Stomach smooth muscle (tissue), 2 donors: Measurements from ENCODE around the gene ARL15.

Experiments used
- H3K27ac ChIP-seq: one replicate; pipeline ENCODE4 v1.7.0; 2013; ENCODE audit warnings: mild to moderate bottlenecking, low read length, inconsistent platforms
- H3K27me3 ChIP-seq, 2 donors: one replicate each; pipeline ENCODE4 v1.7.0; 2013; ENCODE audit warnings: low read length in 2 of 2; ENCODE audit not compliant: insufficient read depth in 2 of 2, control insufficient read depth in 1 of 2
- H3K36me3 ChIP-seq, 2 donors: one replicate each; pipeline ENCODE4 v1.7.0; 2013; ENCODE audit warnings: low read length in 2 of 2; ENCODE audit not compliant: control insufficient read depth in 2 of 2, insufficient read depth in 2 of 2
- H3K4me1 ChIP-seq: one replicate; pipeline ENCODE4 v1.7.0; 2013; ENCODE audit warnings: low read length; ENCODE audit not compliant: control insufficient read depth, insufficient read depth
- H3K4me3 ChIP-seq, 2 donors: one replicate each; pipeline ENCODE4 v1.7.0; 2013; ENCODE audit warnings: low read length in 2 of 2
- H3K9ac ChIP-seq, 2 donors: one replicate each; pipeline ENCODE4 v1.7.0; 2013; ENCODE audit warnings: low read length in 2 of 2, mild to moderate bottlenecking in 1 of 2
- H3K9me3 ChIP-seq, 2 donors: one replicate each; pipeline ENCODE4 v1.7.0; 2013; ENCODE audit warnings: low read length in 2 of 2; ENCODE audit not compliant: control insufficient read depth in 2 of 2
- donor health status: healthy.
- donor health status: Pancreatic carcinoma.

The ARL15 gene

GRCh38 chr5:53942724-53943123 lies 367.6 kb downstream of the ARL15 start:
- Histone ChIP-seq H3K9me3 (no peaks in the 10 kb centered on the region), H3K4me1 (no peaks in the 10 kb centered on the region), H3K9ac (no peak overlapping the region), H3K27ac (no peak overlapping the region), H3K4me3 (no peak overlapping the region), H3K27me3 (no peaks in the 10 kb centered on the region), H3K36me3 (no peaks in the 10 kb centered on the region)

GRCh38 chr5:53940921-53941320 lies 369.5 kb downstream of the ARL15 start:
- no peak overlapping the region for H3K9ac ChIP-seq

DNA sequence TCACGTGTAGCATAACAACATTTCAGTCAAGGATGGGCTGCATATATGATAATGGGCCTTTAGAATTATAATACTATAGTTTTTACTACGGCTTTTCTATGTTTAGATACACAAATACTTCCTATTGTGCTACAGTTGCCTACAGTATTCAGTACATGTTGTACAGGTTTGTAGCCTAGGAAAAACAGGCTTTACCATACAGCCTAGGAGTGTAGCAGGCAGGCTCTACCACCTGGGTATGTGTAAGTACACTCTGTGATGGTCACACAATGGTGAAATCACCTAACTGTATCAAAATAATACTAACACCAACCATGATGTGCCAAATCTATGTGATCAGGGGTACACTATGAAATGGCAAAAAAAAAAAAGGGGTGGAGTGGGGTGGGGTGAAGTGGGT lies 372.9 kb downstream of the ARL15 start:
- H3K9me3 ChIP-seq = no peaks in the 10 kb centered on the region
- no peak overlapping the region for H3K4me3 ChIP-seq
- H3K9ac ChIP-seq = no peak overlapping the region
- H3K27me3 ChIP-seq = no peaks in the 10 kb centered on the region
- H3K36me3 ChIP-seq = no peaks in the 10 kb centered on the region
- no peak overlapping the region for H3K27ac ChIP-seq
- H3K4me1 ChIP-seq = no peaks in the 10 kb centered on the region

More at GRCh38 chr5:53940921-53941320, 369.5 kb downstream of the ARL15 start:
- H3K4me1 ChIP-seq = no peaks in the 10 kb centered on the region
- no peaks in the 10 kb centered on the region for H3K36me3 ChIP-seq
- no peaks in the 10 kb centered on the region for H3K9me3 ChIP-seq
- H3K4me3 ChIP-seq = no peak overlapping the region
- no peaks in the 10 kb centered on the region for H3K27me3 ChIP-seq
- no peak overlapping the region for H3K27ac ChIP-seq

DNA sequence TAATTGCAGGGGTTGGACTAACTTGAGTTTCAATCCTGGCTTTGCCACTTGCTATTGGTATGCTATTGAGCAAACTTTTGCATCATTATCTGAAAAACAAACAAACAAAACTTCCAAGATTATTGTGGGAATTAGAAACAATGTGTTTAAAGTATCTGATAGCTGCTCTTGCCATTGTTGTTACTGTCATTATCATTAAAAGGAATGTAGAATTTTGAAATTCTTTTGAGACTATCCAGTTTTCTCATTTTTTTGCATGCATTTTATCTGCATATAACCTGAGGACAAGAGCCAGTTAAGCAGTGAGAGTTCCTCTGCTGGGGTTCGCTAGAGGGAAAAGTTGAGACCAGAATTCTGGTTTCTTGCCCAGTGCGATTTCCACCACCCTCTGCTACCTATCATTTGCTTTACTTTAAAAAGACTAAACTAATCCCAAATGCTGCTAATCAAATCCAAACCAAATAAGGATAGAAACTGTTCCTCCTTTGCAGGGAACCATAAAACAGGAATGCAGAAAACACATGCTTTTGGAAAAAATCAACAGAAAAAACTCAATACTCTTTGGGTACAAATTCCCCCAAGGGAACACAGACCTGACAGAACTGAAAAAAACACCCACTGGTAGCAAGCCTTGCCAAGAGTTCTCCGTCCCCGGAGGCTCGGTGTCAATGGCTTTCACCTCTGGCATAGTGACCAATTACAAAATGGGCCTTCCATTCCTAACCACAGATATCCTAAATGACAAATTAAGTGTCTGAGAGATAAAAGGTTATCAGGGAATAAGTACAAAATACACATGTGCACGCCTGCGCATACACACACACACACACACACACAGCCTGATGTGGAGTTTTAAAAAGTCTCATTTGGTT lies 373.7 kb downstream of the ARL15 start:
- no peaks in the 10 kb centered on the region for H3K36me3 ChIP-seq
- H3K4me3 ChIP-seq = no peak overlapping the region
- no peak overlapping the region for H3K9ac ChIP-seq
- H3K9me3 ChIP-seq = no peaks in the 10 kb centered on the region
- H3K27me3 ChIP-seq = no peaks in the 10 kb centered on the region
- no peaks in the 10 kb centered on the region for H3K4me1 ChIP-seq
- H3K27ac ChIP-seq = no peak overlapping the region

GRCh38 chr5:53934151-53934820 lies 376.1 kb downstream of the ARL15 start:
- Histone ChIP-seq H3K4me1 (no peaks in the 10 kb centered on the region), H3K4me3 (no peak overlapping the region), H3K27ac (no peak overlapping the region), H3K9me3 (no peaks in the 10 kb centered on the region), H3K27me3 (no peaks in the 10 kb centered on the region), H3K9ac (no peak overlapping the region), H3K36me3 (no peaks in the 10 kb centered on the region)

DNA sequence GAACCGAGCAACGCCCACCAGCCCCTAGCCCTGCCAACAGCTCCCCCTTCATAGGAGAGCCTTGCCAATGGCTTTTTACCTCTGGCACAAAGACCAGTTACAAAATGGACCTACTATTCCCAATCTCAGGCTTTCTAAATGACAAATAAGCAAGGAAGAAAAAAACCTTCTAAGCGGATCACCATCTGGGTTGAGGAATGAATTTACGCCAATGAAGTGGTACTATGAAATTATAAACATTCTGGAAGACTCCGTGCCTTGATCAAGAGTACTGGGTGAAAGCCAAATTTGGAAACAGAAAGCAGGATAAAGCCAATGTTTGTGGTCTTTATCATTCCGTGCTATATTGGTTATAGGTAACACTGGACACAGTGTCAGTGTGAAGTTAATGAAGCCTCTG lies 378.0 kb downstream of the ARL15 start:
- Histone ChIP-seq H3K27ac (no peak overlapping the region), H3K4me3 (no peak overlapping the region), H3K27me3 (no peaks in the 10 kb centered on the region), H3K9me3 (no peaks in the 10 kb centered on the region), H3K9ac (no peak overlapping the region), H3K4me1 (no peaks in the 10 kb centered on the region), H3K36me3 (no peaks in the 10 kb centered on the region)

DNA sequence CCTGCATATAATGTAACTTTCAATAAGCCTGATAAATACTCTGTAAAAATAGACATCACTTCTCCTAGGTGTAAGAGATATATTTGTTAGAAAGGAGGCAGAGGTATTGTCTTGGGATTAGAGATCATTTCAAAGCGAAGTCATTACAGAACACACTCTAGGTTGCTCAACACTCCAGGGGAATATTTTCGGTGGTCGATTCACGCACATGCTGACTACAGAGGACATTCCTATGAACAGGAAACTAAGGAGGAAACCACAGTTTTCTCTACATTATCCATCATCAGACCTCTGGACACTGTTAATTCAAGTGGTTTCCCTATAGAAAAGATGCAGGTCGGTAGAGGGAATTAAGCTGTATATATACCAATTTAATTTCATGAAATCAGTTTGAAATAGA lies 379.9 kb downstream of the ARL15 start:
- Histone ChIP-seq H3K4me1 (no peaks in the 10 kb centered on the region), H3K36me3 (no peaks in the 10 kb centered on the region), H3K27ac (no peak overlapping the region), H3K4me3 (no peak overlapping the region), H3K9ac (no peak overlapping the region), H3K27me3 (no peaks in the 10 kb centered on the region), H3K9me3 (no peaks in the 10 kb centered on the region)

DNA sequence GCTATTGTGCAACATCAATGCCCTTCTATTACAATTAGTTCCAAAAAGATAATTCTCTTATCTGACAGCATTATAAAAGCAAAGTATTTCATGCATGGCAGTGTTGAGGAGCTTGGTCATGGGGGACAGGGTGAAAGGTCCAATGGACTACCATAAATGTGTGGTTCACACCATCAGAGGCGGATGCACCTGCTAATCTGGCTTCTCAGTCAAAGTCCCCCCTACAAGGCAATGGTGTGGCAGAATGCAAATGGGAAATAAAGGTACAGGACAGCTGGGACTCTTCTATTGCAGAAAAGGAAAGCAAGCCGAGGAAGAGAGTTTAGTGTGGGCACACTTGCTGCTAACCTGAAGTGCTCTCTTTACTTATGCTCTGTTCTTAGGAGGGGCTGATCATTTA lies 380.8 kb downstream of the ARL15 start:
- Histone ChIP-seq H3K4me3 (no peak overlapping the region), H3K27ac (no peak overlapping the region), H3K4me1 (no peaks in the 10 kb centered on the region), H3K9me3 (no peaks in the 10 kb centered on the region), H3K9ac (no peak overlapping the region), H3K36me3 (no peaks in the 10 kb centered on the region), H3K27me3 (no peaks in the 10 kb centered on the region)

- H3K36me3 ChIP-seq = no peaks in the 10 kb centered on the region
- H3K4me1 ChIP-seq = no peaks in the 10 kb centered on the region
- no peaks in the 10 kb centered on the region for H3K27me3 ChIP-seq
- H3K27ac ChIP-seq = no peak overlapping the region
- no peak overlapping the region for H3K4me3 ChIP-seq
- H3K9me3 ChIP-seq = no peaks in the 10 kb centered on the region
- H3K9ac ChIP-seq = no peak overlapping the region
These were observed 381.2 kb downstream of the ARL15 start for GRCh38 chr5:53929152-53929551.

- no peaks in the 10 kb centered on the region for H3K27me3 ChIP-seq
- H3K9ac ChIP-seq = no peak overlapping the region
- H3K27ac ChIP-seq = no peak overlapping the region
- no peaks in the 10 kb centered on the region for H3K4me1 ChIP-seq
- H3K9me3 ChIP-seq = no peaks in the 10 kb centered on the region
- H3K36me3 ChIP-seq = no peaks in the 10 kb centered on the region
- no peak overlapping the region for H3K4me3 ChIP-seq
These were observed 381.7 kb downstream of the ARL15 start for GRCh38 chr5:53928641-53929040.

DNA sequence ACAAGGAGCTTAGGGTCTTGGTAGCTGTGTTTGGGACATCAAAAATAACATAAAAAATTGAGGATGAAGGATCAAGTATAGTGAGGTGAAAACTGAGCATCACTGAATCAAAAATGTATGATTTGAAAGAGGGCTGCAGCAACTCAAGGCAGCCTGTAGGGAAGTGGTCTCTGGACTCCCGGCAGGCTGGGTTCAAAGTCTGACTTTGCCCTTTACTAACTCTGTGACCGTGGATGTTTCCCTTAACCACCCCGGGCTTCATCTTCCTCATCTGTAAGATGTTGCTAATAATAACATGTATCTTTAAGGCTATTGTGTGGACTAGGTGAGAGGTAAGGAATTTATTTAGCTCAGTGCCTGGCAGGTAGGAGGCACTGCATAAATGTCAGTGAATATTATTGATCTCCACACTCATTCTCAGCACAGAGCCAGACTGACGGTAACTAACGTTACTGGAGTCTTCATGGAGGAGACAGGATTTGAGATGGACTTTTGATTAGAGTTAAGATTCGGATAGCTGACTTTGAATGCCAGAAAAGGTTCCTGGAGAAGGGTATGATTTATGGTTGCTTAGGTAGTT lies 382.6 kb downstream of the ARL15 start:
- H3K9ac ChIP-seq = no peak overlapping the region
- H3K27ac ChIP-seq = no peak overlapping the region
- H3K36me3 ChIP-seq = no peaks in the 10 kb centered on the region
- no peaks in the 10 kb centered on the region for H3K9me3 ChIP-seq
- H3K27me3 ChIP-seq = no peaks in the 10 kb centered on the region
- H3K4me3 ChIP-seq = no peak overlapping the region
- H3K4me1 ChIP-seq = no peaks in the 10 kb centered on the region
